Gastroesophageal sphincter (tissue), 3 donors: ENCODE results near the gene F2R.

Source experiments
- CTCF ChIP-seq, 4 experiments: fragments of 200-600 bp in 2 of 4; fragments of 450-650 bp in 2 of 4; sonication (generic) in 1 of 4; IDR thresholded peaks; one replicate each; pipeline ENCODE4 v1.5.1; 2017 to 2019; ENCODE audit warnings: antibody characterized with exemption in 4 of 4, mild to moderate bottlenecking in 2 of 4, moderate library complexity in 2 of 4
- POLR2A ChIP-seq, 2 donors: fragments of 450-650 bp; IDR thresholded peaks; one replicate each; pipeline ENCODE4 v1.6.1; 2017; ENCODE audit warnings: antibody characterized with exemption in 2 of 2, mild to moderate bottlenecking in 2 of 2, moderate library complexity in 1 of 2
- POLR2AphosphoS5 ChIP-seq: sonication (generic); formaldehyde crosslinking; IDR thresholded peaks from one replicate; pipeline ENCODE4 v1.6.1; 2017; ENCODE audit warnings: antibody characterized with exemption

- TF ChIP-seq POLR2A (IDR thresholded peaks at IDR 0.05), result no peak
- no peak for TF ChIP-seq CTCF (IDR thresholded peaks at IDR 0.05)
- TF ChIP-seq POLR2AphosphoS5, result no peak
These were observed 35.4 kb downstream of the F2R start for GRCh38 chr5:76751291-76751690.
